Chondrocyte (in vitro differentiated cells): Measurements from ENCODE around the gene NFIC. TPM values are rescaled to one million over a fixed set of nuclear protein-coding genes. Genes with fewer than 3 reads are reported as not detected.
"Not testable (repeated sequence)": the region's sequence is repeated elsewhere in the genome, so short reads cannot be mapped to it uniquely, and the experiment has no call there.

ENCODE experiments used
- DNase-seq: peaks from one replicate; pipeline ENCODE4 v3.0.0; 2021; ENCODE audit warnings: mixed read lengths, low spot score
- H3K27ac Mint-ChIP-seq: one replicate; pipeline ENCODE4 v1.8.0; 2021; ENCODE audit warnings: mild to moderate bottlenecking, moderate library complexity, mixed read lengths; ENCODE audit not compliant: unreplicated experiment
- H3K27me3 Mint-ChIP-seq: 2 replicates; pipeline ENCODE4 v1.8.0; 2021; ENCODE audit warnings: low read depth, mixed read lengths
- H3K36me3 Mint-ChIP-seq: 2 replicates; pipeline ENCODE4 v1.8.0; 2021; ENCODE audit warnings: low read depth, mixed read lengths
- H3K4me1 Mint-ChIP-seq: 2 replicates; pipeline ENCODE4 v1.8.0; 2021; ENCODE audit warnings: low read depth, mild to moderate bottlenecking, mixed read lengths
- H3K4me3 Mint-ChIP-seq: one replicate; pipeline ENCODE4 v1.8.0; 2021; ENCODE audit warnings: mild to moderate bottlenecking, moderate library complexity, mixed read lengths; ENCODE audit not compliant: unreplicated experiment
- H3K9me3 Mint-ChIP-seq: 2 replicates; pipeline ENCODE4 v1.8.0; 2021; ENCODE audit warnings: low read depth, mixed read lengths
- CTCF ChIP-seq: fragments of 200-600 bp; sonication (generic); IDR thresholded peaks from 2 replicates; pipeline ENCODE4 v1.5.0; 2021; ENCODE audit warnings: antibody characterized with exemption, mild to moderate bottlenecking, moderate library complexity
- total RNA-seq: library from RNA; stranded (reverse); gene quantifications from 3 replicates; pipeline ENCODE4 v1.2.1, GENCODE V29; 2021

NFIC gene
- total RNA-seq, 1 donor from 2014 or later = 81.5 TPM

- Mint-ChIP-seq H3K4me1 (peaks cover 33% of the 10 kb centered on the region), H3K27me3 (no peaks in the 10 kb centered on the region), H3K36me3 (no peaks in the 10 kb centered on the region), H3K9me3 (no peaks in the 10 kb centered on the region), H3K27ac (peak overlapping the region; percentile 66), H3K4me3 (no peak overlapping the region)
- no peak for TF ChIP-seq CTCF
- no peak for DNase-seq
These were observed 19.6 kb upstream of the NFIC start for GRCh38 chr19:3346677-3347353.

GRCh38 chr19:3348042-3348441 lies 18.3 kb upstream of the NFIC start:
- Mint-ChIP-seq H3K4me3 (no peak overlapping the region), H3K27ac (no peak overlapping the region), H3K4me1 (peaks cover 33% of the 10 kb centered on the region), H3K36me3 (no peaks in the 10 kb centered on the region), H3K27me3 (no peaks in the 10 kb centered on the region), H3K9me3 (no peaks in the 10 kb centered on the region)
- DNase-seq = no peak
- no peak for TF ChIP-seq CTCF

- H3K9me3 Mint-ChIP-seq, H3K27ac Mint-ChIP-seq, H3K27me3 Mint-ChIP-seq, H3K36me3 Mint-ChIP-seq, DNase-seq, H3K4me3 Mint-ChIP-seq: not testable (repeated sequence)
- peaks cover 32% of the 10 kb centered on the region for H3K4me1 Mint-ChIP-seq
These were observed 17.9 kb upstream of the NFIC start for GRCh38 chr19:3348469-3348868.

GRCh38 chr19:3350014-3350663 lies 16.2 kb upstream of the NFIC start:
- Mint-ChIP-seq H3K36me3 (peaks cover 1% of the 10 kb centered on the region), H3K27me3 (no peaks in the 10 kb centered on the region), H3K4me3 (no peak overlapping the region), H3K4me1 (peaks cover 22% of the 10 kb centered on the region), H3K9me3 (peaks cover 3% of the 10 kb centered on the region), H3K27ac (no peak overlapping the region)
- TF ChIP-seq CTCF = no peak
- DNase-seq = no peak

- Mint-ChIP-seq H3K9me3 (peaks cover 3% of the 10 kb centered on the region), H3K27ac (no peak overlapping the region), H3K4me1 (peaks cover 12% of the 10 kb centered on the region), H3K4me3 (no peak overlapping the region), H3K36me3 (peaks cover 1% of the 10 kb centered on the region), H3K27me3 (no peaks in the 10 kb centered on the region)
- TF ChIP-seq CTCF = no peak
- DNase-seq = no peak
These were observed 14.5 kb upstream of the NFIC start for GRCh38 chr19:3351702-3352447.
